ENCODE data around the gene DYNLRB2. TPM values are rescaled to one million over a fixed set of nuclear protein-coding genes. Genes with fewer than 3 reads are reported as not detected.

Gene DYNLRB2
- total RNA-seq (not detected), total RNA-seq (0 to 0.15 reads per million in 2 donors)

- ATAC-seq (peak; percentile 95), DNase-seq (peak; percentile 81 to 89 (median 87))
- Mint-ChIP-seq H3K27me3 (peaks cover 16% of the 10 kb centered on the region), H3K36me3 (ENCODE audit: low read depth) (peaks cover 7% of the 10 kb centered on the region), H3K4me3 (peak within 1 kb of the TSS; percentile 89), H3K27ac (peak within 1 kb of the TSS; percentile 97), H3K4me1 (peaks cover 11% of the 10 kb centered on the region)
- H3K9me3 ChIP-seq (ENCODE audit: control insufficient read depth, low read length, poor library complexity, severe bottlenecking) = no peaks in the 10 kb centered on the region
Measured at GRCh38 chr16:80540516-80541305, at the start of gene DYNLRB2. Gene DYNLRB2 (plus strand): TSS chr16:80540993. CDS start chr16:80541077, 84 bp downstream.

GRCh38 chr16:80500116-80500859, 40.5 kb upstream of the DYNLRB2 start:
- H3K9me3 ChIP-seq (ENCODE audit: control insufficient read depth, low read length, poor library complexity, severe bottlenecking) = no peaks in the 10 kb centered on the region
- peaks cover 5% of the 10 kb centered on the region for H3K4me1 Mint-ChIP-seq
- H3K27ac Mint-ChIP-seq = no peak overlapping the region
- H3K4me3 Mint-ChIP-seq = no peak overlapping the region
- DNase-seq = no peak
- H3K36me3 Mint-ChIP-seq (ENCODE audit: low read depth) = no peaks in the 10 kb centered on the region
- peaks cover 17% of the 10 kb centered on the region for H3K27me3 Mint-ChIP-seq
- ATAC-seq = no peak

- no peak overlapping the region for H3K4me3 Mint-ChIP-seq
- H3K4me1 Mint-ChIP-seq = peaks cover 5% of the 10 kb centered on the region
- no peak overlapping the region for H3K27ac Mint-ChIP-seq
- H3K36me3 Mint-ChIP-seq (ENCODE audit: low read depth) = no peaks in the 10 kb centered on the region
- peaks cover 9% of the 10 kb centered on the region for H3K27me3 Mint-ChIP-seq
- DNase-seq (no peak), ATAC-seq (no peak)
- no peaks in the 10 kb centered on the region for H3K9me3 ChIP-seq (ENCODE audit: control insufficient read depth, low read length, poor library complexity, severe bottlenecking)
Measured at GRCh38 chr16:80500961-80501525, 39.8 kb upstream of the DYNLRB2 start.

GRCh38 chr16:80503107-80503506, 37.7 kb upstream of the DYNLRB2 start:
- Mint-ChIP-seq H3K27ac (no peak overlapping the region), H3K4me1 (peaks cover 5% of the 10 kb centered on the region), H3K27me3 (peaks cover 15% of the 10 kb centered on the region), H3K36me3 (ENCODE audit: low read depth) (no peaks in the 10 kb centered on the region), H3K4me3 (no peak overlapping the region)
- no peaks in the 10 kb centered on the region for H3K9me3 ChIP-seq (ENCODE audit: control insufficient read depth, low read length, poor library complexity, severe bottlenecking)
- no peak for ATAC-seq
- no peak for DNase-seq

DNA sequence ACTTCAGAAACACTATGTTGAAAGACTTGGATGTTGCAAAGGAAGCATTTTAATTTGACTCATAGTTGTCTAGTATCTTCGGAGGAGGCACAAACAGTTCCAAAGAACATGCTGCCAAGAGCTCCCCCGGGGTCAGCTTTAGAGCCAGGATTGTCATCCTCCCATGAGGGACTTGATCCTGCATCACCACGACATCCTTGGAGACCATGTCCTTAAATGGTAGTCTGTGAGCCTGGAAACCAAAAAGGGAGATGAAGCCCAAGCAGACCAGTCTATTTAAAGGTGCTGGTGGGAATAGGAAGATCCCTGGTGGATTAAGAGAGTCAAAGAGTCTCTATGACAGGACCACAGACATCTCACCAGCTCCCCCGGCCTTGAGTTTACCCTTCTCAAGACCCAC, 33.3 kb upstream of the DYNLRB2 start:
- ATAC-seq (no peak), DNase-seq (no peak)
- no peak overlapping the region for H3K4me3 Mint-ChIP-seq
- H3K27me3 Mint-ChIP-seq = peaks cover 39% of the 10 kb centered on the region
- H3K9me3 ChIP-seq (ENCODE audit: control insufficient read depth, low read length, poor library complexity, severe bottlenecking) = no peaks in the 10 kb centered on the region
- H3K36me3 Mint-ChIP-seq (ENCODE audit: low read depth) = no peaks in the 10 kb centered on the region
- H3K27ac Mint-ChIP-seq = no peak overlapping the region
- H3K4me1 Mint-ChIP-seq = peaks cover 2% of the 10 kb centered on the region

DNA sequence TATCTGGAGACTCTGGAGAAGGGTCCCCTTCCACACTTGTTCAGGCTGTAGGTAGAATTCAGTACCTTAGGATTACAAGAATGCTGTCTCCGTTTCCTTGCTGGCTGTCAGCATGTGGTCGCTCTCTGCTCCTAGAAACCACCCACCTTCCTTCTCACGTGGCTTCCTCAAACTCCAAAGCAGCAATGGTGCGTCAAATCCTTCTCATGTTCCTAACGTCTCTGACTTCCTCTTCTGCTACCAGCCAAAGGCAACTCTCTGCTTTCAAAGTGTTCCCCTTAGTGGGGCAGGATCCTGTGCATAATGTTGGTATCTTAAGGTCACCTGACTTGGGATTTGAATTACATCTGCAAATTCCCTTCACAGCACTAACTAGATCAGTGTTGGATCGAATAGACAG, 30.9 kb upstream of the DYNLRB2 start:
- Mint-ChIP-seq H3K27ac (no peak overlapping the region), H3K36me3 (ENCODE audit: low read depth) (no peaks in the 10 kb centered on the region)

DNA sequence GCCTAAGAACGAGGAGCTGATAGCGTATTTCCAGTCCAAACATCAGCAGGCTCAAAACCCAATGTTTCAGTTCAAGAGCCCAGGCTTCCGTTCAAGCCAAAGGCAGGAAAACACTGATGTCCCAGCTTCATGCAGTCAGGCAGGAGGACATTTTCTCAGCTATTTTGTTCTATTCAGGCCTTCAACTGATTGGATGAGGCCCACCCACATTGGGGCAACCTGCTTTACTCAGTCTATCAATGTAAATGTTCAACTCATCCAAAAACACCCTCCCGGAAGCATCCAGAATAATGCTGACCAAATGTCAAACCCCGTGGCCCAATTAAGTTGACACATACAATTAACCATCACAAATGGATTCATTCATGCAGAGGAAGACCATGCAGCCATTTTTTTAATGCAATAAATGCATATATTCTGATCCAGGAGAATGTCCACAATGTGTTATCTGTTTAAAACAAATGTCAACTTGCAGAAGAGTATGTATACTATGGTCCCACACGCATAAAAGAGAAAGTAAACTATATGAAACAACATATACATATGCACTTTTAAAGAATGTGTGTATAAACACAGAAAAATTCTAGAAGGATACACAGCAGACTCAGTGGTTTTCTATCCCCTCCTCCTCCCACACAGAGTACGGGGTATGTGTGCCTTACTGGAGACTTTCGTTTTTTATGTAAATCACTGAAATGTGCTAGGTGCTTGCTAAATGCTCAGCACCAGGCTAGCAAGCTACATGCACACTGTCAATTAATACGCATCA, 28.8 kb upstream of the DYNLRB2 start:
- no peaks in the 10 kb centered on the region for H3K9me3 ChIP-seq (ENCODE audit: control insufficient read depth, low read length, poor library complexity, severe bottlenecking)
- H3K36me3 Mint-ChIP-seq (ENCODE audit: low read depth) = no peaks in the 10 kb centered on the region
- H3K4me1 Mint-ChIP-seq = peaks cover 2% of the 10 kb centered on the region
- peaks cover 60% of the 10 kb centered on the region for H3K27me3 Mint-ChIP-seq
- no peak overlapping the region for H3K4me3 Mint-ChIP-seq
- ATAC-seq (no peak), DNase-seq (no peak)
- no peak overlapping the region for H3K27ac Mint-ChIP-seq

More for the DNA sequence above, 30.9 kb upstream of the DYNLRB2 start:
- H3K9me3 ChIP-seq (ENCODE audit: control insufficient read depth, low read length, poor library complexity, severe bottlenecking) = no peaks in the 10 kb centered on the region
- H3K4me3 Mint-ChIP-seq = no peak overlapping the region
- DNase-seq (no peak), ATAC-seq (no peak)
- peaks cover 2% of the 10 kb centered on the region for H3K4me1 Mint-ChIP-seq
- H3K27me3 Mint-ChIP-seq = peaks cover 59% of the 10 kb centered on the region

DNA sequence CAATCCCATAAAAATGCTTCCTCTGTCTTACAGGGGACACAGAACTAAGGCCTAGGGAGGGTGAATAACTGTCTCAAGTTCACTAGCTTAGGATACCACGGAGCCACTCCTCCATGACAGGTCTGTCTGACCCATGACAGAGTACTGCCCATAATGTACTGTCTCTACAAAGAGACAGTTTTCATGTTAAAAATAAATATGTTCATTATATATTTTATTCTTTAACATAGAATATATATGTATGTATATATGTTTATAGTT, 28.3 kb upstream of the DYNLRB2 start:
- Mint-ChIP-seq H3K4me3 (no peak overlapping the region), H3K27me3 (peaks cover 59% of the 10 kb centered on the region), H3K36me3 (ENCODE audit: low read depth) (no peaks in the 10 kb centered on the region), H3K4me1 (peaks cover 2% of the 10 kb centered on the region), H3K27ac (no peak overlapping the region)
- H3K9me3 ChIP-seq (ENCODE audit: control insufficient read depth, low read length, poor library complexity, severe bottlenecking) = no peaks in the 10 kb centered on the region
- DNase-seq = no peak
- no peak for ATAC-seq

GRCh38 chr16:80515374-80515773, 25.4 kb upstream of the DYNLRB2 start:
- H3K27ac Mint-ChIP-seq = no peak overlapping the region
- H3K9me3 ChIP-seq (ENCODE audit: control insufficient read depth, low read length, poor library complexity, severe bottlenecking) = no peaks in the 10 kb centered on the region
- no peaks in the 10 kb centered on the region for H3K36me3 Mint-ChIP-seq (ENCODE audit: low read depth)
- no peak for DNase-seq
- H3K4me1 Mint-ChIP-seq = peaks cover 13% of the 10 kb centered on the region
- no peak for ATAC-seq
- no peak overlapping the region for H3K4me3 Mint-ChIP-seq
- peaks cover 39% of the 10 kb centered on the region for H3K27me3 Mint-ChIP-seq

GRCh38 chr16:80517846-80518245, 22.9 kb upstream of the DYNLRB2 start:
- Mint-ChIP-seq H3K4me1 (peaks cover 13% of the 10 kb centered on the region), H3K27ac (no peak overlapping the region), H3K4me3 (no peak overlapping the region), H3K36me3 (ENCODE audit: low read depth) (no peaks in the 10 kb centered on the region), H3K27me3 (peaks cover 27% of the 10 kb centered on the region)
- no peak for ATAC-seq
- no peaks in the 10 kb centered on the region for H3K9me3 ChIP-seq (ENCODE audit: control insufficient read depth, low read length, poor library complexity, severe bottlenecking)
- DNase-seq = no peak

DNA sequence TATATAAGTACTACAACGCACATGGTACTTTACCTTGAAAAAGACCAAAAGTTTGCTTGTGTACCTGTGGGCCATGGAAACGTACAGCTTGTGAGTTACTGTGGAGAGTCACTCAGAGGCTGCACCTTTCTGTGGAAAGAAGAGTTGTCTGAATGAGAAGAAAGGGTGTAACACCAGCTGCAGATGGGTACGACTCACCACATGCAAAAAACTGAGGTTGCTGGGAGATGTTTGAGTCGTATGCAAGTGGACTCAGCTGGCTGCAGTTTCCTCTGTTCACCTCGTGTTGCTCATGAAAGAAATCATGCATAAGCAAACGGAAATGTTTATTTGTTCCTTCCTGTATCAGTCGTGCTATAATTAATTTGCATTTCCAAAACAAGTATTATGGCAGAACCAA, 22.4 kb upstream of the DYNLRB2 start:
- ATAC-seq = peak; percentile 74
- H3K36me3 Mint-ChIP-seq (ENCODE audit: low read depth) = no peaks in the 10 kb centered on the region
- H3K4me1 Mint-ChIP-seq = peaks cover 13% of the 10 kb centered on the region
- H3K9me3 ChIP-seq (ENCODE audit: control insufficient read depth, low read length, poor library complexity, severe bottlenecking) = no peaks in the 10 kb centered on the region
- H3K27me3 Mint-ChIP-seq = peaks cover 21% of the 10 kb centered on the region
- H3K4me3 Mint-ChIP-seq = peak overlapping the region; percentile 47
- DNase-seq = no peak
- no peak overlapping the region for H3K27ac Mint-ChIP-seq

DNA sequence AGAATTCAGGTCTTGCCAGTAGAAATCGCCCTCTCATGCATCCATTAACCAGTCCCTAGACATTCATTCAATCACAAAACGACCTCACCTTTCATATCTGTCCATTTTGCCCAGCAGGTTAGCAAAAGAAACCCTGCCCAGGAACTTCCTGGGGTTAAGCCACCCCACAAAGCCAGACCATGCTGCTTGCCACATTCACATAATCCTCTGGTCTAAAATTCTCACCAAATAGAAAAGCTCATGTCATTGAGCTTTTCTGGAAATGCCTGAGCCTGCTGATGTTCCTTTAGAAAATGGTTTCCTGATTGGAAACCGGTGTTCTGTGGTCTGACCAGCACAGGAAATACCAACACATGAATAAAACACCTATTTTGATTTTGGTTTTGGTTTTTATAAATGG, 21.6 kb upstream of the DYNLRB2 start:
- Mint-ChIP-seq H3K27me3 (peaks cover 18% of the 10 kb centered on the region), H3K4me1 (peaks cover 13% of the 10 kb centered on the region), H3K36me3 (ENCODE audit: low read depth) (no peaks in the 10 kb centered on the region), H3K27ac (no peak overlapping the region), H3K4me3 (peak overlapping the region; percentile 47)
- ATAC-seq (peak; percentile 18), DNase-seq (no peak)
- no peaks in the 10 kb centered on the region for H3K9me3 ChIP-seq (ENCODE audit: control insufficient read depth, low read length, poor library complexity, severe bottlenecking)

- Mint-ChIP-seq H3K36me3 (ENCODE audit: low read depth) (no peaks in the 10 kb centered on the region), H3K27ac (no peak overlapping the region), H3K4me1 (no peaks in the 10 kb centered on the region), H3K27me3 (peaks cover 5% of the 10 kb centered on the region), H3K4me3 (no peak overlapping the region)
- ATAC-seq (no peak), DNase-seq (no peak)
- no peaks in the 10 kb centered on the region for H3K9me3 ChIP-seq (ENCODE audit: control insufficient read depth, low read length, poor library complexity, severe bottlenecking)
Measured at GRCh38 chr16:80525420-80525819, 15.4 kb upstream of the DYNLRB2 start.

Data from T-helper 17 cell (primary cell).